ENCODE results near the gene LYPLA2.

DNA sequence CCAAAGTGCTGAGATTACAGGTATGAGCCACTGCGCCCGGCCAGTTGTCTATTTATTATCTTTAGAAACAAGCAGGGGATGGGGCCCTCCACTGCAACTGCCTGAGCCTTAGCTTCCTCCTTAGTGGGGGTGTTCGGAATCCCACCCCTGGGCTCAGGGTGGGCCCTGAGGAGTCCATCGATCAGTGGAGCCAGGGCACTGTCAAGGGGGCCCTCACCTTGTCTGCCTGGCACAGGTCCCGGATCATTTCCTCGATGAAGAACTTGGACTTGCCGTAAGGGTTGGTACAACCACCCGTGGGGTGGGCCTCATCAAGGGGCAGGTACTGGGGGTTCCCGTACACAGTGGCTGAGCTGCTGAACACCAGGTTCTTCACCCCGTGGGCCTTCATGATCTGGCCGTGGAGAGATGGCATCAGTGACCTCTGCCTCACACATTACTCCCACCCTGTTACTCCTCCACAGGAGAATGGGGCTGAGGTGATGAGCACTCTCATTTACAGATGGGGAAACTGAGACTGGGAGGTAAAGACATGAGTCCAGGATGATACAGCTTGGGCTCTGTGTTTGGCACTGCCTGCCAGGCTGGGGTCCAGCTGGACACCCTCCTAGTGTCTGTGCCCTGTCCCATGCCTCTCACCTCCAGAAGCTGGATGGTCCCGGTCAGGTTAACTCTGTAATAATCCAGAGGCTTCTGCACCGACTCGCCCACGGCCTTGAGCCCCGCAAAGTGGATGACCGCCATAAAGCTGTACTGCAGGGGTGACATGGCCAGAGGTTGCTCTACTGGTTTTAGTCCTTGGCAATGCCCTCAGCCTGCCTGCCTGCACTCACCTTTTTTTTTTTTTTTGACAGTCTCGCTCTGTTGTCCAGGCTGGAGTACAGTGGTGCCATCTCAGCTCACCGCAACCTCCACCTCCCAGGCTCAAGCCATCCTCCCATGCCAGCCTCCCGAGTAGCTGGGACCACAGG lies 6.8 kb downstream of the LYPLA2 start:
- TF ChIP-seq EZH2 (IDR thresholded peaks at IDR 0.05; ENCODE audit: borderline replicate concordance, low read length), result no peak
- TF ChIP-seq, protein P1, sequence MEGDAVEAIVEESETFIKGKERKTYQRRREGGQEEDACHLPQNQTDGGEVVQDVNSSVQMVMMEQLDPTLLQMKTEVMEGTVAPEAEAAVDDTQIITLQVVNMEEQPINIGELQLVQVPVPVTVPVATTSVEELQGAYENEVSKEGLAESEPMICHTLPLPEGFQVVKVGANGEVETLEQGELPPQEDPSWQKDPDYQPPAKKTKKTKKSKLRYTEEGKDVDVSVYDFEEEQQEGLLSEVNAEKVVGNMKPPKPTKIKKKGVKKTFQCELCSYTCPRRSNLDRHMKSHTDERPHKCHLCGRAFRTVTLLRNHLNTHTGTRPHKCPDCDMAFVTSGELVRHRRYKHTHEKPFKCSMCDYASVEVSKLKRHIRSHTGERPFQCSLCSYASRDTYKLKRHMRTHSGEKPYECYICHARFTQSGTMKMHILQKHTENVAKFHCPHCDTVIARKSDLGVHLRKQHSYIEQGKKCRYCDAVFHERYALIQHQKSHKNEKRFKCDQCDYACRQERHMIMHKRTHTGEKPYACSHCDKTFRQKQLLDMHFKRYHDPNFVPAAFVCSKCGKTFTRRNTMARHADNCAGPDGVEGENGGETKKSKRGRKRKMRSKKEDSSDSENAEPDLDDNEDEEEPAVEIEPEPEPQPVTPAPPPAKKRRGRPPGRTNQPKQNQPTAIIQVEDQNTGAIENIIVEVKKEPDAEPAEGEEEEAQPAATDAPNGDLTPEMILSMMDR (conservative IDR thresholded peaks at IDR 0.05 in 1 of 2, IDR thresholded peaks at IDR 0.05 in 1 of 2; ENCODE audit: extremely low read depth in 1 of 2, insufficient read depth in 1 of 2, low read depth in 1 of 2, low read length in 2 of 2), result no peak

Measured in mammary epithelial cell (primary cell).